Measurements from ENCODE around the gene IFI44.

IFI44 gene

DNA sequence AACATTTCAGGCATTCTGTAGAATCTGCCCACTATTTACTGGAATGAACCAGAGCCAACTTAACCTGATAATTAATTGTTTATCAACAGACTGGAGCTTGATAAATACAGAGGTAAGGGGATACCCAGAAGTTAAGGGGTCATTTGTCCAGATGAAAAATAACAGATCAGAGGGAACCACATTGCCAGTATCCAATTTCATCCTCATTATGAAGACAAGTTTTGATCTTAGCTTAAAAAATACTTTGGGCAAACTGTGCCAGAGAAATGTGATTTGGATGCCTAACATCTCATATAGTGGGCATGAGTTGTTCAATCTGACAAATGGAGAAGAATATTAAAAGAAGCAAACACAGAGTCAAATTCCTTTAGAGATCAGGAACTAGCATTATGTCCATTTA lies 63.7 kb downstream of the IFI44 start:
- Histone ChIP-seq H3K79me2 (ENCODE audit: low read length) (no peaks in the 10 kb centered on the region), H3K4me3 (ENCODE audit: low read length) (no peak overlapping the region), H2AFZ (ENCODE audit: low read depth, low read length) (no peak overlapping the region), H3K27ac (ENCODE audit: low read length) (no peak overlapping the region), H3K4me1 (ENCODE audit: low read length) (no peaks in the 10 kb centered on the region), H3K9me3 (ENCODE audit: insufficient read depth, low read length) (no peaks in the 10 kb centered on the region), H3K27me3 (ENCODE audit: low read depth, low read length) (no peaks in the 10 kb centered on the region), H3K9ac (ENCODE audit: low read length) (no peak overlapping the region), H3K36me3 (replicated peaks; ENCODE audit: low read depth, low read length) (no peaks in the 10 kb centered on the region), H3K4me2 (ENCODE audit: low read length) (no peak overlapping the region), H4K20me1 (ENCODE audit: insufficient read depth, low read length) (no peaks in the 10 kb centered on the region)
- TF ChIP-seq EZH2phosphoT487 (IDR thresholded peaks at IDR 0.05; ENCODE audit: low read depth) (no peak), CTCF (IDR thresholded peaks at IDR 0.05; ENCODE audit: low read depth, low read length) (no peak)

Data from OCI-LY3 (cell line).